DMS114 treated with DMSO at 0.1 percent for 48 hours (cell line): Measurements from ENCODE around the gene ZBTB39.
A peak's percentile ranks its signal among the peaks of the same experiment; 100 is the strongest.
"Not testable (repeated sequence)": the region's sequence is repeated elsewhere in the genome, so short reads cannot be mapped to it uniquely, and the experiment has no call there.

Experiments used
- DNase-seq: peaks from one replicate; lab custom pipeline; 2025; ENCODE audit not compliant: unreplicated experiment; lab: John Stamatoyannopoulos, UW

Gene ZBTB39

DNA sequence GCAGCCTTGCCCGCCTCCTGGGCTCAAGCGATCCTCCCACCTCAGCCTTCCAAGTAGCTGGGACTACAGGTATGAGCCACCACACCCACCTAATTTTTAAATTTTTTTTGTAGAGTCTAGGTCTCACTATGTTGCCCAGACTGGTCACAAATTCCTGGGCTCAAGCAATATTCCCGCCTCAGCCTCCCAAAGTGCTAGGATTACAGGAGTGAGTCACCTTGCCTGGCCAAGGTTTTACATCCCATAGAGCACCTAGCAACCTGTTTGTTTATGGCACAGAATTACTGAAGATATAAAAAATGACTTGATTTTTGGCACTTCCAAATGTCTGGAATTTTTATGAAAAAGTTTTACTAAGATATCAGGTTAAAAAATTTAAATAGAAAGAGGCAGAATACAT lies 27.1 kb upstream of the ZBTB39 start:
- no peak for DNase-seq

DNA sequence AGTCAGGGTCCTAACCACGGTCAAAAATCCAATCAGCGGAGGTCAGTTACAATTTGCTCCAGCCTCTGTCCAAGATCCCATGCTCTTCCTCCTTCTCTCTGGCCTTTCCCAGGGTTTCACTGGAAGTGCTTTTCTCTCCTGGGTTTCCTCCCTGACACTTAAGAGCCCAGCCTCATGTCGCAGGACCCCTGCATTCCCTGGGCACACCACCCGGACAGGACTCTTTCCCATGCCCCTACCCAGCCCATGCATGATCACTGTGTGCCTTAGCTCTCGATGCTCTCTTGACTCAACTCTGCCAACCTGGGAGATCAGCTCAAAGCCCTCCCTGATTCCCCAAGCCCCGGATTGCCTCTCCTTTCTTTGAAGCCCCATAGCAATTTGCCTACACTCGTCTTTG lies 25.4 kb upstream of the ZBTB39 start:
- DNase-seq: no peak

DNA sequence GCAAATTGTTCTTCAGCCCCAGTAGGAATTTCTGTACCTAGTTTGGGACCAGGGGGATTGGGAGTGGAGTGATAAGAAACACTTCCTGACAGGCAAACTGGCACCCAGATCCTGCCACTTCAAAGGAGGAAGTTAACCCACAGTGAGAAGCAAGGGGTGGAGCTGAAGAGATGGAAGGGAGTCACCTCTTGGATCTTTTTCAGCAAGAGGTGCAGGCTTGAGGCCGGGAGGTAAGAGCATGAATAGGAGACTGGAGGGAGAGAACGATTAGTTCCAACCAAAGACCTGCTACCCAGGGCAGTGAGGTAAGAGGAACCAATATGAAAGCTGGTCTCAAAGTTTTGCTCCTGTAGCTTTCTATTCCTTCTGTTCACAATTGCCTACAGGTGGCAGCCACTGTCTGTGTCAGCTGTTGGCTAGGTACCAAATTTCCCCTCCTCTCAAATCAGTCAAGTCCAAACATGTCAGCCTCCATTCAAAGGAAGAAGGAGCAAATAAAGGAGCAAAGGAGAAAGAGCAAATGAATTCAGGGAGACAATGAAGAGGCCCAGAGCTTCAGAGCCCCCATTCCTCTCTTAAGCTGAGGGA lies 24.9 kb upstream of the ZBTB39 start:
- DNase-seq: no peak

DNA sequence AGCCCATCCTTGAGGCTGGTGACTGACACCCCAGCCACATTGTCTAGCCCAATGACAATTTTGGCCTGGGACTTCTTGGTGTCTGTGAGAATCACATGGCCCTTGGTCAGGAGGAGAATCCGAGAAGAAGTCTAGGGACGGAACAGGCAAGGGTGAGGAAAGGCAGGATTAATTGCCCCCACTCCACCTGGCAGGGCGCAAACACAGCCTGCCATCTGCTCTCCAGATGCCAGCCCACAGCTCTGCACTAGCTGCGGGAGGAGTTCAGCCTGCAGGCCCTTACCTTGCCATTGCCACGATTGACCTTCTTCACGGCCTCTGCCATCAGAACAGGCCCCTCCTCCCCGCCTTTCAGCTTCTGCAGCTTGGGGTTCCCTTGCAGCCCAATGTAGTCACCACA lies 23.1 kb upstream of the ZBTB39 start:
- no peak for DNase-seq

DNA sequence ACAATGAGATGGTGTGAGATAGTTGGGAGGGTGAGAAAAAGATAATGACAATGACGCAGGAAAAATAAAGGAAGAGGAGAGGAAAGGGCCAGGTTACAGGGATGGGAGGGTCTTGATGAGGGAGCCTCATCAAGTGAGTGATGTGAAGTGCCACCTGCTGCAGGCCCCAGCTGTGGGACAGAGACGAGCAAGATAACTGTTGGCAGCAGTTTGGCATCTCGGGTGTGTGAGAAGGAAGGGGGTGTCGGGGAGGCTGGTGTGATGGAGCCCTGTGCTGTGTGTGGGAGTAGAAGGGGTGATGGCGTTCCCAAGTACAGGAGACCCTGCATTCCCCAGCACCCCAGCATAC lies 21.4 kb upstream of the ZBTB39 start:
- DNase-seq: no peak

DNA sequence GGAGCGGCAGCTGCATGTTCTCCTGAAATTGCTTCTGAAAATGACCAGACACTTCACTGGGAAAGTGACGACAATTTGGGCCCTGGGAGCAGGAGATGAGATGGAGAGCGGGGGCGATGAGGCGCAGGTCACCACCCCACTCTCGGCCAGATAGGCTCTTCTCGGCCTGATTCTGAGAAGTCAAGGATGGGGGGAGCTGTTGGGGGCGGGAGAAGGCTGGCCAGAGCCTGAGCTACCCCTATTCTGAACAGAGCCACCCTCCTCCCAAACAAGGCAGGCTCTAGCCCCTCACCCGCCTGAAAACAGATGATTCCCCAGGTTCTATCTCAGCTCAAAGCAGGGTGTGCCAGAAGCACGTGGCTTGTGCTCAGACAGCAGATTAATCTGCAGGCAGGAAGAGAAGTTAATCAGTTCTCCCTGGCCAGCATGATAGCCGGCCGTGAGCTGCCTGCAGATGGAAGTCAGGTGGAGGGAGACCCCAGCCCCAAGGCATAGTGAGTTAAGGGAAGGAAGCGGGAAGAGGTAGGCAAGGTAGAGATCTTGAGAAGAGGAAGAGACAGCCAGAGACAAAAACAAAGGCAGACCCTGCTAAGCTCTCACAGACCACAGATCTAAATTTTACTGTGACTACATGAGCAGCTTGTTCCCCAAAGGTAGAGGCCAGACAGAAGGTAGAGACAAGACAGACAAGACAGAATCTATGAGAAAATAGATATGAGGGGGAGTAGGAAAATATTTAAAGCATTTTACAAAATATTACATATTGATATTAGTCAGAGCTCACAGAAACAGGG lies 20.9 kb upstream of the ZBTB39 start:
- no peak for DNase-seq

DNA sequence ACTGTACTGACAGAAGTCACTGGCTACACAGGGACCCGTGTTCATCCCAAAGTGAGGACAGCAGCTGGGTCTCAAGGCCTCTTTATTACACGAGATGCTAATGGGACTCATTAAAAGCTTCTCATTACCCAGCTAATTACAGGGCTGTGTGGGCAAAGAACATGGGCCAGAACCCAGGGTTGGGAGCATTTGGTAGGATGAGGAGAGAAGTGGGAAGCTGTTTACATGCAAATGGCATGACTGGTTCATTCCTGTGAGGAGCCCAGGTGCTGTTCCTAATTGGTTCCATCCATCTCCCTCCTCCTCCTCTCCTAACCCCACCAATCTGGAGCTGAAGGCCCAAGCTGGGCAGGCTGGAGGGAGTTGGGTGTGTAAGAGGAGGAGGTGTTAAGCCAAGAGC lies 18.9 kb upstream of the ZBTB39 start:
- DNase-seq: no peak

DNA sequence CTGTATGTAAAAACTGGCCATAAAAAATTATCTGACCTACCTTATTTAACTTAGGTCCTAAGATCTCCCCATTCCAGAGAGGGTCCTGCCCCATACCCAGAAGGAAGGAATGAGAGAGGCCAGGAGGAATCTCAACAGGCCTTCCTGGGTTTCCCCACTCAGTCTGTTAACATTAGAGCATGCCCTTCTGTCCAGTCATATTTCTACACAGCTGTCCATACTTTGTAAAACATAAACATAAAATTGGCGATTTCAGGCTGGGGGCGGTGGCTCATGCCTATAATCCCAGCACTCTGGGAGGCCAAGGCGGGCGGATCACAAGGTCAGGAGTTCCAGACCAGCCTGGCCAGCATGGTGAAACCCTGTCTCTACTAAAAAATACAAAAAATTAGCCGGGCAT lies 16.0 kb upstream of the ZBTB39 start:
- DNase-seq: not testable (repeated sequence)

DNA sequence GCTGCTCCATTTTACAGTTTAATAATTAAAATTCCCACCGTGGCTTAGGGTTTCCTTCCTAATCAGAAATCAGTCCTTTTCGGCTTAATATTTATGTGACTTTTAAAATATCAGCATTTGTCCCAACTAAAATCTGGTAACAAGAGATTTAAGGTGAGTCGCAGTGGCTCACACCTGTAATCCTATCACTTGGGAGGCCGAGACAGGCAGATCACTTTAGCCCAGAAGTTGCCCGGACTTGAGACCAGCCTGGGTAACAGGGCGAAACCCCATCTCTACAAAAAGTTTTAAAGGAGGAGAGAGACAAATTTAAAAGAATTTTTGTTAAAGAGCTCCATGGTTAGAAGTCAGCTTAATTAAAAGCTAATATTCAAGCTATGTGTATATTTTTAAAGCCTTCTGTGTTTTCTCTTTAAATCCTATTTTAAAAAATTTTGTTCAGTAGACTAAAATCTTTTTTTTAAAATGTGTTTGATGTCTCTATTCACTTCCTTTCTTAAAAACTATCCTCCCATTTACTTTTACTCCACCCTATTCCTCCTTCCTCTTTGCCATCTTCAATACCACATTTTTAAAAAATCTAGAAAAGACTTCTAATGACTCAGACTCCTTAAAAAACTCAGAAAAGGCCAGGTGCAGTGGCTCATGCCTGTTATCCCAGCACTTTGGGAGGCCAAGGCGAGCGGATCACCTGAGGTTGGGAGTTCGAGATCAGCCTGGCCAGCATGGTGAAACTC lies 13.8 kb upstream of the ZBTB39 start:
- no peak for DNase-seq

DNA sequence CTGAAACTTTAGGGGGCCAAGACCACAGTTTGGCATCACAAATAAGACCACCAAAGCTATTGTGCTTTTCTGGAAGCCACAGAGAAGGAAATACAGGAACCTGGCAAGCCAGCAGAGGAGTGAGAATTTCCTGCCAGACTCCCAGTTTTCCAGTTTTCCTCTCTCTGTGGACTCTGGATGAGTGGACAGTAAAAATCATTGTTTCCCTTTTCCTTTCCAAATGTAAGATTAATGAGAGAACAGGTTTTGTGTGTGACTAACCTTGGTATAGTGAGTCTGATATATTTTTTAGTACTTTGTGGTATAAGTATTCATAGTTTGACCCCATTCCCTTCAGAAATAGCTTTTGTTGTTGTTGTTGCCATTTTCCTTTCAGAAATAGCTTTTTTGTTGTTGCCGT lies 12.6 kb upstream of the ZBTB39 start:
- DNase-seq: no peak

DNA sequence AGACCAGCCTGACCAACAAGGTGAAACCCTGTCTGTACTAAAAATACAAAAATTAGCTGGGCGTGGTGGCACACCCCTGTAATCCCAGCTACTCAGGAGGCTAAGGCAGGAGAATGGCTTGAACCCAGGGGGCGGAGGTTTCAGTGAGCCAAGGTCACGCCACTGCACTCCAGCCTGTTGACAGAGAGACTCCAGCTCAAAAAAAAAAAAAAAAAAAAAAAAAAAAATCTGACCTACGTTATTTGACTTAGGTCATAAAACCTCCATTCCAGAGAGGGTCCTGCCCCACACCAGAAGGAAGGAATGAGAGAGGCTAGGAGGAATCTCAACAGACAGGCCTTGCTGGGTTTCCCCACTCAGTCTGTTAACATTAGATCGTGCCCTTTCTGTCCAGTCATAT lies 12.0 kb upstream of the ZBTB39 start:
- not testable (repeated sequence) for DNase-seq

DNA sequence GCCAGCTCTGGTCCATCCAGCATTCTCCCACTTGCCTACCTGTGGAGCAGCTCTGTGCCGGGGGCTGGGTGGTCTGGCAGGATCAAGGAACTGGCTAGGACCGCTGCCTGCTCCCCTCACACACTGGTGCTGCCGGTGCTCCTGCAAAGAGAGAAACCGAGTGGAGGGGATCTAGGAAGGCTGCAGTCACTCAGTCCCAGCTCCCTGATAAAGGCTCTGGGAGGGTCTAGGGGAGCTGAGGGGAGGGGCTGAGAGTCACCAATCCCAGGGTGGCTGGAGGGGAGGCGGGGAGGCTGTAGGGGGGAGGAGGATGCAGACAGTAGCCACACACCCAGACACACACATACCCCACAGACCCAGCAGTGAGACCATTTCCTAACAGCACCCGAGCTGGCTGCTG lies 10.0 kb upstream of the ZBTB39 start, which contains the start of gene TAC3:
TSS of gene TAC3 (minus strand) at position 182 of the 400 bp plus-strand sequence. CDS start 732 bp downstream, outside the sequence.
- no peak for DNase-seq

DNA sequence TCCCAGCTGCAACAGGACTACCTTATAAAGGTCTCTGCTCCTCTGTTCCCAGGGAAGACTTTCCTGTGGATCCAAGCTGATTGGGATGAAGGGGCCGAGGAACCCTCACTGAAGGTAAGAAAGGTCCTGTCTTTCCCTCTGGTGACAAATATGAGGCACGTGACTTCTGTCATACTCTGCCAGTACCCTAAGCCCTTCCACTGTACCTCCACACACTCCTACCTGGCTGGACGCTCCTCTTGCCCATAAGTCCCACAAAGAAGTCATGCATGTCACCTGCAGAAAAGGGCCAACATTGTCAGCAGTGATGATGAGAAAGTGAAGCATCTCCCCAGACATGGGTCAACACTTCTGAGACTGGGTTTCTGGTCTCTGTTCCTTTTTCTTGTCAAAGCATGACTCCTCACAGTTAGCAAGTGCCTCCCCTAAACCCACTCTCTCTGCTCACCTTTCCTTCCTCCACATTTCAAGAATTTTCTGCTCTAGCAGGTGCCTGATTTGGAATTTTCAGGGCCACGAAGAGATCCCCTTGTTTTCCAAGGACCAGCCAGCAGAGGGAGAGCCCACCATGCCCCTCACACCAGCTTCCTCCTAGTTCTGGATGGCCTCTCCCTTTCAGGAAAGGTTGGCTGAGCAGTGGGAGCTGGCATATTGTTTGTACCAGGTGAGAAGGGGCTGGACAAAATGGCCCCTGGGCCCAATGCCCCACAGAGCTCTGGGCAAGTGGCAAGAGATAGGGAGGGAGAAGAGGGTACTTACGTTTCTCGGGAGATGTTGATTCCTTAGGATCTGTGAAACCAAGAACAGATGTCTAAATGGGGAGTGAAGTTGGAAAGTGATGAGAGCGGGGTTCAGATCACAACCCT lies 6.5 kb upstream of the ZBTB39 start:
- DNase-seq: no peak

DNA sequence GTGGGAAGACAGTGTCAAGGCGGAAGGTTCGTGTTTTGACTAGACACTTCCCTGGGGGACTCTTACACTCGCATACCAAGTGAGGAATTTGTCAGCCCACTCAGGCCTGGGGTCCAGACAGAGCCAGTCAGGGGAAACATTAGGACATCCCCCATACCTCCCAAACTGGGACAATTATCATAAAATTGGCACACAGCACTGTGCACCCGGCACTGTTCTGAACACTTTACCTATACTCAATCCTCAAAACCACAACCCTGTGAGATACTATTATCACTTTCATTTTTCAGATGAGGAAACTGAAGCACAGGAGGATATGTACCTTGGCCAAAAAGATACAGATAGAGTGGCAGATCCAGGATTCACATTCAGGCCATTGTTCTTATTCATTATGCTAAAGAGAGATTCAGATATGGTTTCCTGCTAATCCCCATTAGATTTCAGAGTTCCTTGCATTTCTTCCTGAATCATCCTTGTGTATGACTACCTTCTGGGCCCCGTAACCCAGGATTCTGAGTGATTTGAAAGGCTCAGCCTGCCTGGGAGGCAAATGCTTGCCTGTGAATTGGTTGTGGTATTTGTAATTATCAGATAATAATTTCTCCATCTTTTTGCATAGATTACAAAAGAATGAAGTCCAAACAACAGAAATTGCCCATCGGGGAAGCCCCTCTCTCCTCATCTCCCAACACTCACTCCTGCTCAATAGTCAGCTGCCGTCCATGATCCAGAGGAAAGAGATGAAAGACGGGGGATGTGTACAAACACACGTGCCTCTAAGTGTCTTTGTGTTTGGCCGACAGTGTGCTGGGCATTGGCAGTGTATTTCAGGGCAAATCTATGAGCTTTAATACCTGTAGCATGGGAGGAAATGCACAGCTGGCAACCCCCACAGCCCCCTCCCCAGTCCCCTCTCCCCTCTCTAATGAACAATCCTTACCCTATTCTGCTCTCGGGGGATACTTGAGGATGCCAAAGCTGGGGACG lies 5.4 kb upstream of the ZBTB39 start:
- DNase-seq: no peak

DNA sequence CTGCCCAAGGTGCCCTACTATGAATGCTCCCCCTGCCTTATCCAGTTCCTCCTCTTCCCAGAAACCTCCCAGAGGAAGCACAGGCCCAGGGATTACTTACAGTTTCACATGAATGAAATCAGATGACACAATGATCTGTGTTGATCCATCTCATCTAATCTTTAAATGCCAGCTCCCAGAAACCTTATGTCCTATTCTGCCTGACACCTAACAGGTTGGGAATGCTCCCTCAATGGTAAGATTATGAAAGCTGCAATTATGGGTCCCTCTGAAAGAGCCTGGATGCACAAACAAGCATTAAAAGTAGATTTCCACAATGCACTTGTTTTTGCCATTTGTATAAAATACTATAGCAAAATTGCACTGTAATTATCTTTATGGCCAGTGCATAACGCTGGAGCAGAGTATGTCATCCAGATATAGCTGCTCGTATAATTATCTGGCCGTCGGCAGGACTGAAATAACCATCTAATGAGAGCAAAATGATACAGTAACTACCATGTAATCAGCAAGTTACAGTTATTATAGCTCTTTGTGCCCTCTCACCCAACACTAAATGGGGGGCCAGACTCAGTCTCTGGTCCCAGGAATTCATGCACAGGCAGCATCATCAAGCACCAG lies 4.4 kb upstream of the ZBTB39 start:
- DNase-seq: no peak

DNA sequence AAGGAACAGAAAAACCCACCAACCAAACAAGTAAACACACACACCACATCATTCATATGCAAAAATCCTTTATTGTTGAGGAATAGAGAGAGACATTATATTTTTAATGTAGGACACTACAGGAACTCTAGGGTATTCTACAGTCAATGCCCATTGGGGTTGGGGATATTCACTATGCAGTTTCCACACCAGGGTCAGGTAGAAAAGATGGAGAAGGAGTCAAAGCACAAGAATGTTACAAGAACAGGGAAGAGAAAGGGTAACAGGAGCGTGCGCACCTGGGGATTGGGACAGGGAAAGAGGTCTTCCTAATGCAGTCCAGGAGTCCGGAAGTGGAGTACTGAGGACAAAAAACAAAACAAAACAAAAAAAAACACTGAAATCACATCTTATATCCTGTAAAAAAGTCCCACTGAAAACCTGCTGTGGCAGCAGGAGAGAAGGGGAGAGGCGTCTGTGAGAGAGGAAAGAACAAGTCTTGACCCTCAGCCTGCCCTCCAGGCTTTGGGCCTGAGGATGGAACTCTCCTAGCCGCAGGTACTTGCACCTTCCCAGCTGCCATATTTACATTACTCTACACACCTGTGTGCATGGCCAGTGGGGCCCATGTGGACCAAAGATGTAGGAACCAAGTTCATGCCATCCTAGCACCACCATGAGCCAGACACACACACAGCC lies 3.7 kb upstream of the ZBTB39 start:
- DNase-seq: no peak

DNA sequence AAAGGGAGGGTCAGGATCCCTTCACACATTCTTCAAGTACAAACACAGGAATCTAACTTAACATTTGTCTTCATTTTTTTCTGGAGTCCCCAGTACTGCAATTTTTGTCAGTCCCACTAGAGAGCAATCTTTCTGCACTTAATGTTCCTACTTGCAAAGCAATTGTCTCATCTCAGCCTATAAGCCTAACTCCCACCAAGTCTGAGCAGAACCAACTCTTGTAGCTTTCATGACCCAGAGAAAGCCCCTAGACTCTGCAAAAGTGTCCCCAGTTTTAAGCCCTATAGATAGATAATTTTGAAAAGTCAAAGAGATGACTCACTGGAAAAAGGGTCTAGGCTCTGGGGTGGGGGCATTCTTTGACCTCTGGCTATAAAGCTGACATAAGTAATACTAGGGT lies 1.8 kb upstream of the ZBTB39 start:
- peak; percentile 72 for DNase-seq

DNA sequence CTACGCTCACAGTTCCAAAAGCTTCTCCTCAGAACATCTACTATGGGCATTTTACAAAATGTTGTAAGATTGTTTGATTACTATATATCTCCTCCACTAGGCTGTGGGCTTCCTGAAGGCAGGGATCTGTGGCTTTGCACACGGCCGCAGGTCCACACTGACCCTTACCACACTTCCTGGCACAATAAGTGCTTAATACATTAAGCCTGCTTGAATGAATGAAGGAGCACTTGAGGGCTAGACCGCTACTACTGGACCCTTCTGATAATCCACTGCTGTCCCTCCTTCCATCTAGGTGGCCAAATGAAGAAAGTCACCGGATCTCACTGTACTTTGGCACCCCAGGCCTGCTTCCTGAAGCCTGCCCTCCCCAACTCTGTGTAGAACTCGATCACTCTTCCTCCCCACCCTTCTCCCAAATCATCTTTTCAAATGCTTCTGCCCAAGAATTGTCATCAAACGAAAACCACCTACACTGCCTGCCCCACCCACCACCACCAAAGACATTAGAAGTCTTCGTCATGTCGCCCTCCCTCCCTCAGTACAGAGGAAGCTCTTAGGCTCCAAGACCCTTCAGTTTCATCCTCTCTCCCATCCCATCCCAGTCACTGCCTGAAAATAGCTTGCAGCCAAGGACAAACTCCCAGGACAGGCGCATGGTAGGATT lies 596 bp upstream of the ZBTB39 start:
- DNase-seq: no peak

DNA sequence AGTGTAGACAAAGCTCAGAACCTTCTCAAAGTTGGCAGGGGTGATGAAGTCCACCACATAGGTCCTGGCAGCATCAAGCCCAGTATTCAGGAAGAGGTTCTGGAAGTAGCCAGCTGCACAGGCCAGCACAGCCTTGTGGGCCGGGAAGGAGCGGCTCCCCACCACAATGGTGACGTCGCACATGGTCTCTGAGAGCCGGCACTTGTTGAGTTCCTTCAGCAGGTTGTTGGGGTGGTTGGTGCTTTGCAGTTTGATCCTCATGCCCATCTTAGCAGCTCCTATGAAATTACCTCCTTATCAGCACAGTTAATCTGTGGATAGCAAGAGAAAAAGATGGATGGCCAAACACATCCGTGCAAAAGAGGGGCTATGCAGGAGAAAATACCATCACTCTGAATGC lies 1.7 kb downstream of the ZBTB39 start:
- DNase-seq: no peak
